Activated CD4-positive, alpha-beta T cell treated with anti-CD3 and anti-CD28 coated beads, Interleukin-2, amount 10 ng/mL, durations not matched to agents 7 days and 5 days (primary cell): ENCODE measurements around the gene CLCNKB. TPM values are rescaled to one million over a fixed set of nuclear protein-coding genes. Genes with fewer than 3 reads are reported as not detected.
"Not testable (repeated sequence)": the region's sequence is repeated elsewhere in the genome, so short reads cannot be mapped to it uniquely, and the experiment has no call there.

Source experiments
- CTCF ChIA-PET: fragments of 350-600 bp; sonication (Branson Sonifier 250); formaldehyde crosslinking; loops from one replicate; lab custom pipeline; 2021; ENCODE audit warnings: antibody characterized with exemption; lab: Charles Lee
- POLR2A ChIA-PET: fragments of 350-600 bp; sonication (Branson Sonifier 250); formaldehyde crosslinking; loops from one replicate; lab custom pipeline; 2021; ENCODE audit warnings: antibody characterized with exemption; lab: Charles Lee
- DNase-seq: peaks from one replicate; pipeline ENCODE4 v3.0.0-alpha.2; 2020
- H3K27ac Mint-ChIP-seq: one replicate; pipeline ENCODE4 v1.8.0; 2021; ENCODE audit warnings: mild to moderate bottlenecking, moderate library complexity, mixed read lengths
- H3K27me3 Mint-ChIP-seq: one replicate; pipeline ENCODE4 v1.8.0; 2021; ENCODE audit warnings: mixed read lengths
- H3K36me3 Mint-ChIP-seq: one replicate; pipeline ENCODE4 v1.8.0; 2021; ENCODE audit warnings: low read depth, mixed read lengths
- H3K4me1 Mint-ChIP-seq: one replicate; pipeline ENCODE4 v1.8.0; 2021; ENCODE audit warnings: mixed read lengths
- H3K4me3 Mint-ChIP-seq: one replicate; pipeline ENCODE4 v1.8.0; 2021; ENCODE audit warnings: mild to moderate bottlenecking, moderate library complexity, mixed read lengths
- H3K9me3 Mint-ChIP-seq: one replicate; pipeline ENCODE4 v1.8.0; 2021; ENCODE audit warnings: mixed read lengths
- total RNA-seq, 2 experiments: library from RNA; stranded (reverse); gene quantifications; one replicate each; pipeline ENCODE4 v1.2.3, GENCODE V29; 2021

CLCNKB gene
- total RNA-seq, 2 experiments from 2014 or later: not detected

- H3K4me3 Mint-ChIP-seq, DNase-seq, CTCF ChIA-PET, POLR2A ChIA-PET, H3K36me3 Mint-ChIP-seq, H3K27ac Mint-ChIP-seq, H3K9me3 Mint-ChIP-seq, H3K27me3 Mint-ChIP-seq: not testable (repeated sequence)
- H3K4me1 Mint-ChIP-seq: peaks cover 11% of the 10 kb centered on the region
Measured at GRCh38 chr1:16058394-16059120, 15.0 kb downstream of the CLCNKB start.

GRCh38 chr1:16061266-16061665, 17.7 kb downstream of the CLCNKB start:
- Mint-ChIP-seq H3K27ac (no peak overlapping the region), H3K27me3 (peaks cover 5% of the 10 kb centered on the region), H3K36me3 (no peaks in the 10 kb centered on the region), H3K4me3 (no peak overlapping the region), H3K9me3 (no peaks in the 10 kb centered on the region), H3K4me1 (peaks cover 26% of the 10 kb centered on the region)
- POLR2A ChIA-PET: no interaction called here
- CTCF ChIA-PET: interaction anchor here (0.9 to 1.1 kb wide), 2 partner anchors 9 to 12 kb away, joined by 3 read pairs; partner anchors contain the start of gene FAM131C
- no peak for DNase-seq

- H3K9me3 Mint-ChIP-seq, H3K27ac Mint-ChIP-seq, H3K4me3 Mint-ChIP-seq, POLR2A ChIA-PET, DNase-seq, H3K27me3 Mint-ChIP-seq, H3K36me3 Mint-ChIP-seq: not testable (repeated sequence)
- H3K4me1 Mint-ChIP-seq: peaks cover 26% of the 10 kb centered on the region
- CTCF ChIA-PET: interaction anchor here (0.9 kb wide), 1 partner anchor 8 kb away, joined by 3 read pairs; no protein-coding TSS in a partner anchor
Measured at GRCh38 chr1:16061989-16062686, 18.6 kb downstream of the CLCNKB start.

GRCh38 chr1:16062687-16063075, 19.1 kb downstream of the CLCNKB start:
- H3K36me3 Mint-ChIP-seq, DNase-seq, H3K9me3 Mint-ChIP-seq, H3K27me3 Mint-ChIP-seq, CTCF ChIA-PET, H3K27ac Mint-ChIP-seq, H3K4me3 Mint-ChIP-seq, POLR2A ChIA-PET: not testable (repeated sequence)
- peaks cover 30% of the 10 kb centered on the region for H3K4me1 Mint-ChIP-seq

- peaks cover 32% of the 10 kb centered on the region for H3K4me1 Mint-ChIP-seq
- ChIA-PET CTCF (interaction anchor here (1.2 to 2.1 kb wide), 2 partner anchors 15 to 85 kb away, joined by 3 to 8 read pairs; no protein-coding TSS in a partner anchor), POLR2A (no interaction called here)
- peak overlapping the region; percentile 37 for H3K27ac Mint-ChIP-seq
- H3K4me3 Mint-ChIP-seq: no peak overlapping the region
- no peaks in the 10 kb centered on the region for H3K9me3 Mint-ChIP-seq
- DNase-seq: no peak
- peaks cover 5% of the 10 kb centered on the region for H3K27me3 Mint-ChIP-seq
- H3K36me3 Mint-ChIP-seq: no peaks in the 10 kb centered on the region
Measured at GRCh38 chr1:16063226-16063829, 19.7 kb downstream of the CLCNKB start.

- H3K27me3 Mint-ChIP-seq: peaks cover 8% of the 10 kb centered on the region
- H3K36me3 Mint-ChIP-seq: no peaks in the 10 kb centered on the region
- peak overlapping the region; percentile 19 for H3K4me3 Mint-ChIP-seq
- peak overlapping the region; percentile 37 for H3K27ac Mint-ChIP-seq
- H3K9me3 Mint-ChIP-seq: no peaks in the 10 kb centered on the region
- POLR2A ChIA-PET: no interaction called here
- CTCF ChIA-PET: interaction anchor here (1.0 to 2.1 kb wide), 5 partner anchors 15 to 84 kb away, joined by 3 to 8 read pairs (median 3); no protein-coding TSS in a partner anchor
- DNase-seq: no peak
- H3K4me1 Mint-ChIP-seq: peaks cover 37% of the 10 kb centered on the region
Measured at GRCh38 chr1:16063921-16064320, 20.3 kb downstream of the CLCNKB start.

- Mint-ChIP-seq H3K4me1 (peaks cover 38% of the 10 kb centered on the region), H3K27ac (no peak overlapping the region), H3K27me3 (peaks cover 8% of the 10 kb centered on the region), H3K4me3 (peak overlapping the region; percentile 19), H3K9me3 (no peaks in the 10 kb centered on the region), H3K36me3 (no peaks in the 10 kb centered on the region)
- ChIA-PET CTCF (interaction anchor here (0.6 to 2.1 kb wide), 6 partner anchors 14 to 226 kb away, joined by 3 to 8 read pairs (median 3); no protein-coding TSS in a partner anchor), POLR2A (no interaction called here)
- DNase-seq: no peak
Measured at GRCh38 chr1:16064536-16065268, 21.1 kb downstream of the CLCNKB start.

- ChIA-PET POLR2A (no interaction called here), CTCF (interaction anchor here (0.6 to 2.1 kb wide), 4 partner anchors 13 to 226 kb away, joined by 3 to 8 read pairs (median 4); no protein-coding TSS in a partner anchor)
- Mint-ChIP-seq H3K9me3 (no peaks in the 10 kb centered on the region), H3K27ac (no peak overlapping the region), H3K4me1 (peaks cover 43% of the 10 kb centered on the region), H3K27me3 (peaks cover 8% of the 10 kb centered on the region), H3K4me3 (no peak overlapping the region), H3K36me3 (no peaks in the 10 kb centered on the region)
- no peak for DNase-seq
Measured at GRCh38 chr1:16065269-16065576, 21.6 kb downstream of the CLCNKB start.

- ChIA-PET POLR2A (no interaction called here), CTCF (interaction anchor here (1.0 to 1.2 kb wide), 2 partner anchors 13 to 112 kb away, joined by 3 to 9 read pairs; no protein-coding TSS in a partner anchor)
- no peak overlapping the region for H3K27ac Mint-ChIP-seq
- no peak for DNase-seq
- no peaks in the 10 kb centered on the region for H3K9me3 Mint-ChIP-seq
- H3K4me1 Mint-ChIP-seq: peaks cover 52% of the 10 kb centered on the region
- no peaks in the 10 kb centered on the region for H3K36me3 Mint-ChIP-seq
- peaks cover 6% of the 10 kb centered on the region for H3K27me3 Mint-ChIP-seq
- no peak overlapping the region for H3K4me3 Mint-ChIP-seq
Measured at GRCh38 chr1:16066245-16066644, 22.7 kb downstream of the CLCNKB start.

- H3K4me1 Mint-ChIP-seq: peaks cover 53% of the 10 kb centered on the region
- no peak overlapping the region for H3K27ac Mint-ChIP-seq
Measured at GRCh38 chr1:16067127-16067768, 23.7 kb downstream of the CLCNKB start.

GRCh38 chr1:16067933-16068332, 24.4 kb downstream of the CLCNKB start:
- CTCF ChIA-PET: interaction anchor here (1.0 to 1.3 kb wide), 3 partner anchors 11 to 276 kb away, joined by 3 to 6 read pairs (median 3); no protein-coding TSS in a partner anchor
- Mint-ChIP-seq H3K27ac (no peak overlapping the region), H3K9me3 (no peaks in the 10 kb centered on the region), H3K27me3 (peaks cover 21% of the 10 kb centered on the region), H3K4me1 (peaks cover 53% of the 10 kb centered on the region), H3K36me3 (no peaks in the 10 kb centered on the region), H3K4me3 (no peak overlapping the region)
- DNase-seq: no peak
- POLR2A ChIA-PET: no interaction called here

More at GRCh38 chr1:16067127-16067768, 23.7 kb downstream of the CLCNKB start:
- DNase-seq: no peak
- no peaks in the 10 kb centered on the region for H3K9me3 Mint-ChIP-seq
- H3K4me3 Mint-ChIP-seq: no peak overlapping the region
- CTCF ChIA-PET: interaction anchor here (0.6 to 1.3 kb wide), 5 partner anchors 11 to 123 kb away, joined by 3 to 9 read pairs (median 3); no protein-coding TSS in a partner anchor
- POLR2A ChIA-PET: no interaction called here
- H3K36me3 Mint-ChIP-seq: no peaks in the 10 kb centered on the region
- peaks cover 14% of the 10 kb centered on the region for H3K27me3 Mint-ChIP-seq
